Measurements from ENCODE around the gene SRRM5.

DNA sequence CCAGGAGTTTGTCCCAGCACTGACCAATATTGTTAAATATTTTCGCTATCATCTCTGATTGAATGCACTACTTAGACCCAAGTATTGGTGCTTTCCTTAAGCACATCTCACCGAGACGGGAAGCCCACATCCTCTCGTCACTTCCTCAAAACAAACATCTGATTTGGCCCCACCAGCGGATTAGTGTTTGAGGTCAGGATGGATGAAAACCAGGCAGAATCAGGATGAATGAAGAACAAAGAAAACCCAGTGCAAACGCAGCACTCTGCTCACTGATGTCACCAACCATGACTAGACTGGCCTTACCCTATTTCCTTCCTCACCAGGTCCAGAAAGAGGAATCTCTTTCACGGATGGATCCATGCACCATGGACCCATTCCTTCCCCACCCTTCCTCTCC lies 52.1 kb downstream of the SRRM5 start:
- TF ChIP-seq, protein P1, sequence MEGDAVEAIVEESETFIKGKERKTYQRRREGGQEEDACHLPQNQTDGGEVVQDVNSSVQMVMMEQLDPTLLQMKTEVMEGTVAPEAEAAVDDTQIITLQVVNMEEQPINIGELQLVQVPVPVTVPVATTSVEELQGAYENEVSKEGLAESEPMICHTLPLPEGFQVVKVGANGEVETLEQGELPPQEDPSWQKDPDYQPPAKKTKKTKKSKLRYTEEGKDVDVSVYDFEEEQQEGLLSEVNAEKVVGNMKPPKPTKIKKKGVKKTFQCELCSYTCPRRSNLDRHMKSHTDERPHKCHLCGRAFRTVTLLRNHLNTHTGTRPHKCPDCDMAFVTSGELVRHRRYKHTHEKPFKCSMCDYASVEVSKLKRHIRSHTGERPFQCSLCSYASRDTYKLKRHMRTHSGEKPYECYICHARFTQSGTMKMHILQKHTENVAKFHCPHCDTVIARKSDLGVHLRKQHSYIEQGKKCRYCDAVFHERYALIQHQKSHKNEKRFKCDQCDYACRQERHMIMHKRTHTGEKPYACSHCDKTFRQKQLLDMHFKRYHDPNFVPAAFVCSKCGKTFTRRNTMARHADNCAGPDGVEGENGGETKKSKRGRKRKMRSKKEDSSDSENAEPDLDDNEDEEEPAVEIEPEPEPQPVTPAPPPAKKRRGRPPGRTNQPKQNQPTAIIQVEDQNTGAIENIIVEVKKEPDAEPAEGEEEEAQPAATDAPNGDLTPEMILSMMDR (IDR thresholded peaks at IDR 0.05; ENCODE audit: insufficient read depth, low read depth, low read length) = no peak
- no peak for TF ChIP-seq EZH2 (IDR thresholded peaks at IDR 0.05; ENCODE audit: insufficient read depth, low read length)
